ENCODE data around the gene TCHP. TPM values are rescaled to one million over a fixed set of nuclear protein-coding genes. Genes with fewer than 3 reads are reported as not detected.

TCHP gene
- total and polyA plus RNA-seq, 2 of the 13 experiments (the other 11 are each of a cell fraction or from before 2014, with no cell fraction given): 6.7 to 12.2 TPM

- no peak for TF ChIP-seq MAF1 (CRISPR knock-in tag; IDR thresholded peaks at IDR 0.05; ENCODE audit: borderline replicate concordance)
- TF ChIP-seq TARDBP (CRISPR knock-in tag; IDR thresholded peaks at IDR 0.05): 0 out of 2 replicates have a peak, but pooled peaks have one; percentile 51
- no peak for TF ChIP-seq THAP8 (CRISPR knock-in tag; IDR thresholded peaks at IDR 0.05; ENCODE audit: borderline replicate concordance)
- TF ChIP-seq ZNF446 (CRISPR knock-in tag; IDR thresholded peaks at IDR 0.05): no peak
- TF ChIP-seq IKZF1 (IDR thresholded peaks at IDR 0.05): no peak
- TF ChIP-seq SIX1 (CRISPR knock-in tag; IDR thresholded peaks at IDR 0.05; ENCODE audit: borderline replicate concordance): no peak
- TF ChIP-seq CAMTA2 (CRISPR knock-in tag; IDR thresholded peaks at IDR 0.05; ENCODE audit: borderline replicate concordance): 0 out of 2 replicates have a peak, but pooled peaks have one; percentile 44
- TF ChIP-seq KLF15 (CRISPR knock-in tag; IDR thresholded peaks at IDR 0.05; ENCODE audit: borderline replicate concordance): no peak
- TF ChIP-seq, protein P1, sequence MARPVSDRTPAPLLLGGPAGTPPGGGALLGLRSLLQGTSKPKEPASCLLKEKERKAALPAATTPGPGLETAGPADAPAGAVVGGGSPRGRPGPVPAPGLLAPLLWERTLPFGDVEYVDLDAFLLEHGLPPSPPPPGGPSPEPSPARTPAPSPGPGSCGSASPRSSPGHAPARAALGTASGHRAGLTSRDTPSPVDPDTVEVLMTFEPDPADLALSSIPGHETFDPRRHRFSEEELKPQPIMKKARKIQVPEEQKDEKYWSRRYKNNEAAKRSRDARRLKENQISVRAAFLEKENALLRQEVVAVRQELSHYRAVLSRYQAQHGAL (CRISPR knock-in tag; IDR thresholded peaks at IDR 0.05; ENCODE audit: not compliant biosample characterization): no peak
- peak; percentile 29 for TF ChIP-seq TEAD3 (CRISPR knock-in tag; optimal IDR thresholded peaks at IDR 0.05; ENCODE audit: borderline replicate concordance)
- no peak for TF ChIP-seq THYN1 (CRISPR knock-in tag; IDR thresholded peaks at IDR 0.05; ENCODE audit: borderline replicate concordance, low read depth)
- TF ChIP-seq ZNF441 (CRISPR knock-in tag; IDR thresholded peaks at IDR 0.05; ENCODE audit: borderline replicate concordance): no peak
- TF ChIP-seq RFX5 (IDR thresholded peaks at IDR 0.05; ENCODE audit: low read depth, low read length): no peak
- TF ChIP-seq CREB1 (IDR thresholded peaks at IDR 0.05): peak; percentile 85
- TF ChIP-seq CREB1 (CRISPR knock-in tag; IDR thresholded peaks at IDR 0.05): peak; percentile 63; the same call in 1 of the 2 replicates
- TF ChIP-seq ZNF672 (CRISPR knock-in tag; IDR thresholded peaks at IDR 0.05): no peak
- TF ChIP-seq SIN3B (IDR thresholded peaks at IDR 0.05; ENCODE audit: low read length): no peak
- TF ChIP-seq ZNF503 (CRISPR knock-in tag; IDR thresholded peaks at IDR 0.05): no peak
- TF ChIP-seq ZFP90 (CRISPR knock-in tag; IDR thresholded peaks at IDR 0.05; ENCODE audit: borderline replicate concordance): 0 out of 2 replicates have a peak, but pooled peaks have one; percentile 55
- 0 out of 2 replicates have a peak, but pooled peaks have one; percentile 41 for TF ChIP-seq FOXP4 (CRISPR knock-in tag; IDR thresholded peaks at IDR 0.05)
- no peak for TF ChIP-seq ATF7-NPFF (CRISPR knock-in tag; IDR thresholded peaks at IDR 0.05; ENCODE audit: low read depth)
- no peak for TF ChIP-seq IRF2 (CRISPR knock-in tag; IDR thresholded peaks at IDR 0.05)
- peak; percentile 91 for TF ChIP-seq HOXA3 (CRISPR knock-in tag; IDR thresholded peaks at IDR 0.05)
Measured at GRCh38 chr12:109861689-109862314, 38.3 kb upstream of the TCHP start (continued).

All from HepG2 (cell line).